Measurements from ENCODE around the gene TAOK2. TPM values are rescaled to one million over a fixed set of nuclear protein-coding genes. Genes with fewer than 3 reads are reported as not detected.

TAOK2 gene
- polyA plus RNA-seq, 3 donors = 1.1 to 19.2 (median 2.3) TPM

DNA sequence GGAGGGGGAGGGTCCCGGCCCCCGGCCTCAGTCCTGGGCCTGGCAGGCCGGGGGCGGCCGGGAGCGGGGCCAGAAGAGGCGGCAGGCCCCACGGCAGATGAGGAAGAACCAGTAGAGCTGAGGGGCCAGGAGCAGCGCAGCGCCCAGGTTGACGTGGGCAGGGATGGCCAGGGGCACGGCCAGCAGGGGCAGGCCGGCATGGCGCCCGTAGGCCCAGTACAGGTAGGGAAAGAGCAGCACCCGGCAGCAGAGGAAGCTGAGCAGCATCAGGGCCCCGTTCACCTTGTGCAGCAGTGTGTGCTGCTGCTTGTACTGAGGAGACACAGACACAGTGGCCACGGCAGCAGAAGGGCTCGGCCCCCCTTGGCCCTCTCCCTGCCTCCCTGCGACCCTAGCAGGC is 51.5 kb downstream of the TAOK2 start:
- H3K27me3 Mint-ChIP-seq (ENCODE audit: low read depth in 3 of 3) = peaks cover 34 to 47% (median 41%) of the 10 kb centered on the region in 3 donors
- Histone ChIP-seq H3K36me3 (replicated peaks in 1 of 2; ENCODE audit: control insufficient read depth in 1 of 2, insufficient read depth in 2 of 2, low read length in 2 of 2) (no peaks in the 10 kb centered on the region), H3K9me3 (replicated peaks in 1 of 2; ENCODE audit: control insufficient read depth in 1 of 2, insufficient read depth in 1 of 2, low read length in 2 of 2) (no peaks in the 10 kb centered on the region), H2AFZ (ENCODE audit: insufficient read depth, low read depth, low read length, poor library complexity, severe bottlenecking) (no peak overlapping the region), H4K20me1 (ENCODE audit: insufficient read depth, low read length) (no peaks in the 10 kb centered on the region), H3K27me3 (ENCODE audit: control insufficient read depth in 2 of 2, insufficient read depth in 2 of 2, low read length in 2 of 2) (peaks cover 14 to 34% of the 10 kb centered on the region in 2 donors), H3K4me2 (replicated peaks; ENCODE audit: extremely low read depth, low read length, poor library complexity, severe bottlenecking) (no peak overlapping the region), H3K9ac (ENCODE audit: insufficient read depth, low read length, poor library complexity, severe bottlenecking) (no peak overlapping the region), H3K79me2 (ENCODE audit: insufficient read depth, low read length) (no peaks in the 10 kb centered on the region), H3K27ac (ENCODE audit: low read depth in 1 of 2, low read length in 2 of 2) (no peak overlapping the region), H3K4me1 (ENCODE audit: control insufficient read depth in 1 of 2, insufficient read depth in 2 of 2, low read length in 2 of 2) (peaks cover 11 to 15% of the 10 kb centered on the region in 2 donors), H3K4me3 (replicated peaks in 1 of 3; ENCODE audit: low read depth in 2 of 3, low read length in 3 of 3) (no peak overlapping the region)
- 82% methylated on average over 16 of the region's 20 CpGs for WGBS (ENCODE audit: insufficient coverage)
- intact Hi-C loops (cut with micrococcal nuclease) = loop anchor here in 1 of 2 donors (10.0 kb wide), 2 partner anchors 80 to 330 kb away; no protein-coding TSS in a partner anchor
- no peak overlapping the region for H3K4me3 Mint-ChIP-seq
- no peak overlapping the region for H3K27ac Mint-ChIP-seq
- TF ChIP-seq, protein P1, sequence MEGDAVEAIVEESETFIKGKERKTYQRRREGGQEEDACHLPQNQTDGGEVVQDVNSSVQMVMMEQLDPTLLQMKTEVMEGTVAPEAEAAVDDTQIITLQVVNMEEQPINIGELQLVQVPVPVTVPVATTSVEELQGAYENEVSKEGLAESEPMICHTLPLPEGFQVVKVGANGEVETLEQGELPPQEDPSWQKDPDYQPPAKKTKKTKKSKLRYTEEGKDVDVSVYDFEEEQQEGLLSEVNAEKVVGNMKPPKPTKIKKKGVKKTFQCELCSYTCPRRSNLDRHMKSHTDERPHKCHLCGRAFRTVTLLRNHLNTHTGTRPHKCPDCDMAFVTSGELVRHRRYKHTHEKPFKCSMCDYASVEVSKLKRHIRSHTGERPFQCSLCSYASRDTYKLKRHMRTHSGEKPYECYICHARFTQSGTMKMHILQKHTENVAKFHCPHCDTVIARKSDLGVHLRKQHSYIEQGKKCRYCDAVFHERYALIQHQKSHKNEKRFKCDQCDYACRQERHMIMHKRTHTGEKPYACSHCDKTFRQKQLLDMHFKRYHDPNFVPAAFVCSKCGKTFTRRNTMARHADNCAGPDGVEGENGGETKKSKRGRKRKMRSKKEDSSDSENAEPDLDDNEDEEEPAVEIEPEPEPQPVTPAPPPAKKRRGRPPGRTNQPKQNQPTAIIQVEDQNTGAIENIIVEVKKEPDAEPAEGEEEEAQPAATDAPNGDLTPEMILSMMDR (IDR thresholded peaks at IDR 0.05) = no peak
- no peak for DNase-seq
- peaks cover 0 to 6% (median 5%) of the 10 kb centered on the region in 7 donors for H3K9me3 Mint-ChIP-seq
- peaks cover 14% of the 10 kb centered on the region for H3K4me1 Mint-ChIP-seq
- no peaks in the 10 kb centered on the region for H3K36me3 Mint-ChIP-seq

DNA sequence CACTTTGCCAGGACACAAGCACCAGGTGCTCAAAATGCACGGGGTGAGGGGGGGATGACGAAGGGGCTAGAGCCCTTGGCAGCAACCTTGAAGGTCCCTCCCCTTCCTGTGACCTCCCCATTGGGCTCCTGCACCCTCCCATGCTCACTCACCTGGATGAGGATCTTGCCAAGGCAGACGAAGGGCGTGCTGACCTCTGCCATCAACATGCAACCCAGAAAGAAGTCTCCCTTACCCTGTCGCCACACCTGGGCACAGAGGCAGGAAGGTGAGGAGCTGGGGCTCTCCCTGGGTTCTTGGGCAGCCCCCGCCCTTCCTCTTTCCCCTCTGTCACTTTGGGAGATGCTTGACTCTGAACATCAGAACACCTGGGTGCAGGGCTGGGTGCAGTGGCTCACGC is 51.9 kb downstream of the TAOK2 start:
- no peak for DNase-seq
- intact Hi-C loops (cut with micrococcal nuclease) = loop anchor here in 1 of 2 donors (10.0 kb wide), 2 partner anchors 81 to 331 kb away; no protein-coding TSS in a partner anchor
- Histone ChIP-seq H3K27me3 (ENCODE audit: control insufficient read depth in 2 of 2, insufficient read depth in 2 of 2, low read length in 2 of 2) (peaks cover 17 to 38% of the 10 kb centered on the region in 2 donors), H4K20me1 (ENCODE audit: insufficient read depth, low read length) (no peaks in the 10 kb centered on the region), H3K27ac (ENCODE audit: low read depth in 1 of 2, low read length in 2 of 2) (no peak overlapping the region), H2AFZ (ENCODE audit: insufficient read depth, low read depth, low read length, poor library complexity, severe bottlenecking) (no peak overlapping the region), H3K9ac (ENCODE audit: insufficient read depth, low read length, poor library complexity, severe bottlenecking) (no peak overlapping the region), H3K4me2 (replicated peaks; ENCODE audit: extremely low read depth, low read length, poor library complexity, severe bottlenecking) (no peak overlapping the region), H3K36me3 (replicated peaks in 1 of 2; ENCODE audit: control insufficient read depth in 1 of 2, insufficient read depth in 2 of 2, low read length in 2 of 2) (no peaks in the 10 kb centered on the region), H3K9me3 (replicated peaks in 1 of 2; ENCODE audit: control insufficient read depth in 1 of 2, insufficient read depth in 1 of 2, low read length in 2 of 2) (no peaks in the 10 kb centered on the region), H3K79me2 (ENCODE audit: insufficient read depth, low read length) (no peaks in the 10 kb centered on the region), H3K4me3 (replicated peaks in 1 of 3; ENCODE audit: low read depth in 2 of 3, low read length in 3 of 3) (no peak overlapping the region), H3K4me1 (ENCODE audit: control insufficient read depth in 1 of 2, insufficient read depth in 2 of 2, low read length in 2 of 2) (peaks cover 11 to 14% of the 10 kb centered on the region in 2 donors)
- H3K27ac Mint-ChIP-seq = peak overlapping the region in 1 of 7 donors; percentile 50
- peaks cover 13% of the 10 kb centered on the region for H3K4me1 Mint-ChIP-seq
- peaks cover 0 to 6% (median 5%) of the 10 kb centered on the region in 7 donors for H3K9me3 Mint-ChIP-seq
- WGBS (ENCODE audit: insufficient coverage) = 80% methylated on average over 4 of the region's 7 CpGs
- no peak overlapping the region for H3K4me3 Mint-ChIP-seq
- TF ChIP-seq, protein P1 (IDR thresholded peaks at IDR 0.05) = no peak
- H3K36me3 Mint-ChIP-seq = no peaks in the 10 kb centered on the region
- peaks cover 37 to 47% (median 44%) of the 10 kb centered on the region in 3 donors for H3K27me3 Mint-ChIP-seq (ENCODE audit: low read depth in 3 of 3)
